Hypothalamus (tissue), 51 donors: ENCODE data around the gene CSF1R.
"Not testable (repeated sequence)": the region's sequence is repeated elsewhere in the genome, so short reads cannot be mapped to it uniquely, and the experiment has no call there.

Source experiments
- DNase-seq, 51 donors: peaks; one replicate each; lab custom pipeline; 2025; lab: John Stamatoyannopoulos, UW

Gene CSF1R

GRCh38 chr5:150106674-150107426 lies 20.5 kb upstream of the CSF1R start:
- no peak for DNase-seq

GRCh38 chr5:150105928-150106615 lies 19.7 kb upstream of the CSF1R start:
- no peak for DNase-seq

- no peak for DNase-seq
These were observed 18.2 kb upstream of the CSF1R start for GRCh38 chr5:150104550-150104870.

GRCh38 chr5:150103678-150104549 lies 17.6 kb upstream of the CSF1R start:
- no peak for DNase-seq

GRCh38 chr5:150101023-150101422 lies 14.7 kb upstream of the CSF1R start:
- DNase-seq = no peak

GRCh38 chr5:150097152-150097551 lies 10.8 kb upstream of the CSF1R start:
- DNase-seq = no peak

- DNase-seq = no peak
These were observed 5.9 kb upstream of the CSF1R start for GRCh38 chr5:150092159-150092787.

- no peak for DNase-seq
These were observed 1.0 kb downstream of the CSF1R start for GRCh38 chr5:150085191-150085912.

- not testable (repeated sequence) for DNase-seq
These were observed 1.6 kb downstream of the CSF1R start for GRCh38 chr5:150084754-150085153.

GRCh38 chr5:150082889-150083288 lies 3.5 kb downstream of the CSF1R start:
- peak in 2 of 51 donors; percentile 13 to 36 for DNase-seq

- no peak for DNase-seq
These were observed 4.0 kb downstream of the CSF1R start for GRCh38 chr5:150082374-150082773.

GRCh38 chr5:150081541-150082283 lies 4.6 kb downstream of the CSF1R start:
- peak in 25 of 51 donors; percentile 14 to 62 (median 37) for DNase-seq

GRCh38 chr5:150080696-150081435 lies 5.5 kb downstream of the CSF1R start:
- no peak for DNase-seq

GRCh38 chr5:150079909-150080461 lies 6.4 kb downstream of the CSF1R start:
- no peak for DNase-seq

GRCh38 chr5:150078802-150079689 lies 7.3 kb downstream of the CSF1R start:
- DNase-seq = no peak

- DNase-seq = no peak
These were observed 8.2 kb downstream of the CSF1R start for GRCh38 chr5:150077996-150078801.

GRCh38 chr5:150077060-150077459 lies 9.3 kb downstream of the CSF1R start:
- DNase-seq = no peak
